ENCODE results near the gene IL17C. TPM values are rescaled to one million over a fixed set of nuclear protein-coding genes. Genes with fewer than 3 reads are reported as not detected.

The IL17C gene
- total RNA-seq, 2 donors from 2014 or later = not detected

- DNase-seq = no peak
- H3K36me3 ChIP-seq = peaks cover 25% of the 10 kb centered on the region
- H3K9me3 ChIP-seq = no peaks in the 10 kb centered on the region
- no peak overlapping the region for H3K9ac ChIP-seq (ENCODE audit: low read depth in 2 of 2, low read length in 2 of 2)
- H3K4me3 ChIP-seq = no peak overlapping the region
- intact Hi-C loops (cut with DNase I) = no loop called here
- TF ChIP-seq CTCF (IDR thresholded peaks at IDR 0.05) = no peak
- H3K4me1 ChIP-seq = no peaks in the 10 kb centered on the region
- H3K27me3 ChIP-seq = no peaks in the 10 kb centered on the region
- no peak overlapping the region for H3K27ac ChIP-seq
Observed at GRCh38 chr16:88624977-88625576, 13.3 kb upstream of the IL17C start.

- H3K27ac ChIP-seq = no peak overlapping the region
- H3K9me3 ChIP-seq = no peaks in the 10 kb centered on the region
- intact Hi-C loops (cut with DNase I) = no loop called here
- H3K4me3 ChIP-seq = no peak overlapping the region
- no peak for TF ChIP-seq CTCF (IDR thresholded peaks at IDR 0.05)
- DNase-seq = no peak
- H3K9ac ChIP-seq (ENCODE audit: low read depth in 2 of 2, low read length in 2 of 2) = no peak overlapping the region
- no peaks in the 10 kb centered on the region for H3K4me1 ChIP-seq
- peaks cover 25% of the 10 kb centered on the region for H3K36me3 ChIP-seq
- H3K27me3 ChIP-seq = no peaks in the 10 kb centered on the region
Observed at GRCh38 chr16:88626646-88627045, 11.7 kb upstream of the IL17C start.

DNA sequence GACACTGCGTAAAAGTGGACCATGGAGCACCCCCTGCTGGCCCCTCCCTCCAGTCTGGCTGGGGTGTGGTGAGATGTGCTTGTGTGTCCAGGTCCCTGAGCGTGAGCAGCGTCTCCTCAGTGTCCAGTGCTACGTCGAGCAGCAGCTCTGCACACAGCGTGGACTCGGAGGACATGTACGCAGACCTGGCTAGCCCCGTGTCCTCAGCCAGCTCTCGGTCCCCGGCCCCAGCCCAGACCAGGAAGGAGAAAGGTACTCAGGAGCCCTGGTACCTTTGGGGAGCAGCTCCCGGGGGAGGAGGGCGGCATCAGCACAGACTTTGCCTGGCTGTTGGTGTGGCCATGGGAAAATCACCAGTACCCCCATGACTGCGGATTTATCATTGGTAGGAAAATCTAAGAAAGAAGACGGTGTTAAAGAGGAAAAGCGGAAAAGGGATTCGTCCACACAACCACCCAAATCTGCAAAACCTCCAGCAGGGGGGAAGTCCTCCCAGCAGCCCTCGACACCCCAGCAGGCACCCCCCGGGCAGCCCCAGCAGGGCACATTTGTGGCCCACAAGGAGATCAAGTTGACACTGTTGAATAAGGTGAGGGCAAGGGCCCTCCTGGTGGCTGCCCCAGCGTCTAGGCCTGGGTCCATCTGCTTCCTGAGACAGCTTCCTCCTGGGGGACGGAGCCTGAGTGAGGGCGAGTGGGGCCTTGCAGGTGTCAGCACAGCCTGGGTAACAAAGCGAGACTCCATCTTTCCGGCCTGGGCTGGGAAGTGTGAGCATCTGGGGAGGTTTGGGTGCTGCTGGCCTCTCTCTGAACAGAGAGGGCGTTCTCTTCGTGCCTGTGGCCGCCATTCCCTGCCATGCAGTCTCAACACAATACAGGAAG, 10.6 kb upstream of the IL17C start:
- no peak for TF ChIP-seq CTCF (IDR thresholded peaks at IDR 0.05)
- no peak overlapping the region for H3K9ac ChIP-seq (ENCODE audit: low read depth in 2 of 2, low read length in 2 of 2)
- intact Hi-C loops (cut with DNase I) = no loop called here
- no peak overlapping the region for H3K4me3 ChIP-seq
- H3K27ac ChIP-seq = no peak overlapping the region
- peaks cover 18% of the 10 kb centered on the region for H3K36me3 ChIP-seq
- H3K9me3 ChIP-seq = no peaks in the 10 kb centered on the region
- no peaks in the 10 kb centered on the region for H3K4me1 ChIP-seq
- DNase-seq = no peak
- no peaks in the 10 kb centered on the region for H3K27me3 ChIP-seq

GRCh38 chr16:88628512-88628974, 9.8 kb upstream of the IL17C start:
- Histone ChIP-seq H3K4me3 (no peak overlapping the region), H3K9ac (ENCODE audit: low read depth in 2 of 2, low read length in 2 of 2) (no peak overlapping the region), H3K9me3 (no peaks in the 10 kb centered on the region), H3K36me3 (peaks cover 13% of the 10 kb centered on the region), H3K27me3 (no peaks in the 10 kb centered on the region), H3K27ac (no peak overlapping the region), H3K4me1 (no peaks in the 10 kb centered on the region)
- no peak for DNase-seq
- TF ChIP-seq CTCF (IDR thresholded peaks at IDR 0.05) = no peak
- intact Hi-C loops (cut with DNase I) = no loop called here

- DNase-seq = no peak
- Histone ChIP-seq H3K27ac (no peak overlapping the region), H3K27me3 (no peaks in the 10 kb centered on the region), H3K4me1 (no peaks in the 10 kb centered on the region), H3K4me3 (no peak overlapping the region), H3K9me3 (no peaks in the 10 kb centered on the region), H3K9ac (ENCODE audit: low read depth in 2 of 2, low read length in 2 of 2) (no peak overlapping the region), H3K36me3 (peaks cover 6% of the 10 kb centered on the region)
- no peak for TF ChIP-seq CTCF (IDR thresholded peaks at IDR 0.05)
- intact Hi-C loops (cut with DNase I) = no loop called here
Observed at GRCh38 chr16:88629835-88630234, 8.5 kb upstream of the IL17C start.
